Spleen (tissue), 7 donors: ENCODE data around the gene TMEM125.

ENCODE experiments used
- POLR2A ChIP-seq, 3 donors: fragments of 450-650 bp; IDR thresholded peaks; one replicate each; pipeline ENCODE4 v1.5.1; 2017; ENCODE audit warnings: antibody characterized with exemption in 3 of 3, mild to moderate bottlenecking in 1 of 3
- POLR2AphosphoS5 ChIP-seq, 3 donors: sonication (generic); formaldehyde crosslinking; IDR thresholded peaks; one replicate each; pipeline ENCODE4 v1.5.1; 2017; ENCODE audit warnings: antibody characterized with exemption in 3 of 3
- TF ChIP-seq, protein P1 (sequence below), 11 experiments: fragments of 200-600 bp in 7 of 11; fragments of 450-650 bp in 4 of 11; sonication (generic) in 4 of 11; IDR thresholded peaks in 8 of 11; conservative IDR thresholded peaks in 3 of 11; 1 replicate in 7 of 11; 2 replicates in 4 of 11; pipeline versions ENCODE4 v1.4.0 to v1.8.0; 2016 to 2021; ENCODE audit warnings: antibody characterized with exemption in 11 of 11, inconsistent platforms in 4 of 11, mild to moderate bottlenecking in 1 of 11
- donor health status: DM: no; HTN: no; CAD: no; lungs with moderate emphysema.
- donor health status: DM: no; HTN: no; CAD: no.
- donor health status: DM: no; HTN: no; CAD: no.

GRCh38 chr1:43293176-43293575, 23.4 kb downstream of the TMEM125 start:
- TF ChIP-seq, protein P1, sequence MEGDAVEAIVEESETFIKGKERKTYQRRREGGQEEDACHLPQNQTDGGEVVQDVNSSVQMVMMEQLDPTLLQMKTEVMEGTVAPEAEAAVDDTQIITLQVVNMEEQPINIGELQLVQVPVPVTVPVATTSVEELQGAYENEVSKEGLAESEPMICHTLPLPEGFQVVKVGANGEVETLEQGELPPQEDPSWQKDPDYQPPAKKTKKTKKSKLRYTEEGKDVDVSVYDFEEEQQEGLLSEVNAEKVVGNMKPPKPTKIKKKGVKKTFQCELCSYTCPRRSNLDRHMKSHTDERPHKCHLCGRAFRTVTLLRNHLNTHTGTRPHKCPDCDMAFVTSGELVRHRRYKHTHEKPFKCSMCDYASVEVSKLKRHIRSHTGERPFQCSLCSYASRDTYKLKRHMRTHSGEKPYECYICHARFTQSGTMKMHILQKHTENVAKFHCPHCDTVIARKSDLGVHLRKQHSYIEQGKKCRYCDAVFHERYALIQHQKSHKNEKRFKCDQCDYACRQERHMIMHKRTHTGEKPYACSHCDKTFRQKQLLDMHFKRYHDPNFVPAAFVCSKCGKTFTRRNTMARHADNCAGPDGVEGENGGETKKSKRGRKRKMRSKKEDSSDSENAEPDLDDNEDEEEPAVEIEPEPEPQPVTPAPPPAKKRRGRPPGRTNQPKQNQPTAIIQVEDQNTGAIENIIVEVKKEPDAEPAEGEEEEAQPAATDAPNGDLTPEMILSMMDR (IDR thresholded peaks at IDR 0.05 in 8 of 11, conservative IDR thresholded peaks at IDR 0.05 in 3 of 11): no peak
- TF ChIP-seq POLR2A (IDR thresholded peaks at IDR 0.05) (no peak), POLR2AphosphoS5 (IDR thresholded peaks at IDR 0.05) (no peak)
